OCI-LY3 (cell line): ENCODE data around the gene STX2.

Experiments used
- H2AFZ ChIP-seq: fragments of 200-600, 300-600 bp; shearing (Covaris generic); 2 replicates; pipeline ENCODE4 v1.6.0; 2014; ENCODE audit warnings: antibody characterized with exemption, low read depth, low read length
- H3K27ac ChIP-seq: fragments of 200-600, 300-600 bp; sonication (generic); 2 replicates; pipeline ENCODE4 v1.5.1; 2014; ENCODE audit warnings: mild to moderate bottlenecking, low read length, moderate library complexity, mixed read lengths
- H3K27me3 ChIP-seq: fragments of 200-600, 300-600 bp; sonication (generic); 2 replicates; pipeline ENCODE4 v1.6.1; 2014; ENCODE audit warnings: low read depth, low read length, mixed read lengths
- H3K36me3 ChIP-seq: fragments of 200-600, 300-600 bp; sonication (generic); replicated peaks from 2 replicates; pipeline ENCODE3; 2014; ENCODE audit warnings: low read depth, low read length, mixed read lengths
- H3K4me1 ChIP-seq: fragments of 300-600, 200-600 bp; sonication (generic); 2 replicates; pipeline ENCODE4 v1.6.1; 2014; ENCODE audit warnings: low read length, mixed read lengths
- H3K4me2 ChIP-seq: fragments of 200-600, 300-600 bp; sonication (generic); 2 replicates; pipeline ENCODE4 v1.6.1; 2014; ENCODE audit warnings: low read length, mixed read lengths
- H3K4me3 ChIP-seq: fragments of 300-600, 200-600 bp; sonication (generic); 2 replicates; pipeline ENCODE4 v1.5.1; 2014; ENCODE audit warnings: antibody characterized with exemption, mild to moderate bottlenecking, low read length, moderate library complexity
- H3K79me2 ChIP-seq: fragments of 300-600, 200-600 bp; shearing (Covaris generic); 2 replicates; pipeline ENCODE4 v1.6.1; 2014; ENCODE audit warnings: mild to moderate bottlenecking, low read length, mixed read lengths
- H3K9ac ChIP-seq: fragments of 300-600, 200-600 bp; shearing (Covaris generic); 2 replicates; pipeline ENCODE4 v1.6.0; 2014; ENCODE audit warnings: mild to moderate bottlenecking, low read length, moderate library complexity
- H3K9me3 ChIP-seq: fragments of 200-600, 300-600 bp; shearing (Covaris generic); 2 replicates; pipeline ENCODE4 v1.6.1; 2014; ENCODE audit warnings: low read length, mixed read lengths; ENCODE audit not compliant: insufficient read depth
- H4K20me1 ChIP-seq: fragments of 200-600, 300-600 bp; sonication (generic); 2 replicates; pipeline ENCODE4 v1.6.1; 2016; ENCODE audit warnings: low read length, mixed read lengths; ENCODE audit not compliant: insufficient read depth
- CTCF ChIP-seq: fragments of 200-600, 300-600 bp; sonication (generic); IDR thresholded peaks from 2 replicates; pipeline ENCODE4 v1.5.1; 2014; ENCODE audit warnings: antibody characterized with exemption, low read length, low read depth

The STX2 gene

GRCh38 chr12:130742112-130742511, 96.9 kb downstream of the STX2 start:
- Histone ChIP-seq H3K27me3 (no peaks in the 10 kb centered on the region), H2AFZ (no peak overlapping the region), H3K79me2 (no peaks in the 10 kb centered on the region), H3K27ac (no peak overlapping the region), H3K9ac (no peak overlapping the region), H3K36me3 (no peaks in the 10 kb centered on the region), H3K4me1 (no peaks in the 10 kb centered on the region), H3K4me2 (no peak overlapping the region), H3K9me3 (no peaks in the 10 kb centered on the region), H3K4me3 (no peak overlapping the region), H4K20me1 (no peaks in the 10 kb centered on the region)
- no peak for TF ChIP-seq CTCF
